GM18951 (cell line): ENCODE measurements around the gene ALLC.
"Not testable (repeated sequence)": the region's sequence is repeated elsewhere in the genome, so short reads cannot be mapped to it uniquely, and the experiment has no call there.

Experiments
- POLR2A ChIP-seq: IDR thresholded peaks from 4 replicates; pipeline ENCODE4 v1.6.1; 2011; ENCODE audit warnings: mild to moderate bottlenecking; ENCODE audit not compliant: insufficient read length, insufficient read depth; ENCODE audit errors: extremely low read depth
- in situ Hi-C: fragments of 300-500 bp; cut with MboI; formaldehyde crosslinking; loops from one replicate; pipeline ENCODE4 v1.12.0; 2022; ENCODE audit warnings: low sequenced_read_pairs, mixed read lengths, inconsistent platforms; ENCODE audit not compliant: unreplicated experiment

The ALLC gene

GRCh38 chr2:3618367-3618766 is 39.6 kb upstream of the ALLC start:
- no peak for TF ChIP-seq POLR2A
- in situ Hi-C loops = no loop called here

DNA sequence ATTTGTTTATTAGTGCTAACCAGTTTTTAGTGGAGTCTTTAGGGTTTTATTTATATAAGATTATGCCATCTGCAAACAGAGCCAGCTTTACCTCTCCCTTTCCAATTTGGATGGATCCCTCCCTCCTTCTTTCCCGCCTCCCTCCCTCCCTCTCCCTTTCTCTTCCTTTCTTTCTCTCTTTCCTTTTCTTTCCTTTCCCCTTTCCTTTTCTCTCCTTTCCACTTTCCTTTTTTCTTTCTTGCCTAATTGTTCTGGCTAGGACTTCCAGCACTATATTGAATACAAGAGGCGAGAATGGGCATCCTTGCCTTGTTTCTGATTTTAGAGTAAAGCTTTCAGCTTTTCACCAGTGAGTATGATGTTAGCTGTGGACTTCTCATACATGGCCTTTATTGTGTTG is 39.0 kb upstream of the ALLC start:
- in situ Hi-C loops = no loop called here
- TF ChIP-seq POLR2A = no peak

- in situ Hi-C loops = not testable (repeated sequence)
Measured at GRCh38 chr2:3619661-3620060, 38.3 kb upstream of the ALLC start.

- no peak for TF ChIP-seq POLR2A
- in situ Hi-C loops = no loop called here
Measured at GRCh38 chr2:3620834-3621233, 37.2 kb upstream of the ALLC start.

- TF ChIP-seq POLR2A = no peak
- in situ Hi-C loops = no loop called here
Measured at GRCh38 chr2:3622967-3623366, 35.0 kb upstream of the ALLC start.

- in situ Hi-C loops = no loop called here
- no peak for TF ChIP-seq POLR2A
Measured at GRCh38 chr2:3624059-3624794, 33.8 kb upstream of the ALLC start.

DNA sequence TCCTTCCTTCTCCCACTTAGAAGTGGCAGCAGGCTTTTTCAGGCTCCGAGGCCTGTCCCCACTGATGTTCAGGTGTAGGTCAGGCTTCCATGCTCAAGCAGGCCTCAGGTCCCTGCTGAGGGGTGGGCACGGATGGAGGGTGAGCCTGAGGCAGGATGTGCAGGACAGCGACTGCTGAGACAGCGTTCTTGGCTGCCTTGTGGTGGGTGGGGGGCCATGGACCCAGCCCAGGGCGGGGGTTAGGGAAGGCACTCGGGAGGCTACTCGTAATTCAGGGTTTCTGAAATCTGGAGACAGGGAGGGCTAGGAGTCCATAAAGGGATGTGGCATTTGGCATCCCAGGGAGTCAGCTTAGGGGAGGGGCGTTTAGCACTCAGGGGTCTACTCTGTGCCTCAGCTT is 32.8 kb upstream of the ALLC start:
- in situ Hi-C loops = no loop called here
- TF ChIP-seq POLR2A = no peak

DNA sequence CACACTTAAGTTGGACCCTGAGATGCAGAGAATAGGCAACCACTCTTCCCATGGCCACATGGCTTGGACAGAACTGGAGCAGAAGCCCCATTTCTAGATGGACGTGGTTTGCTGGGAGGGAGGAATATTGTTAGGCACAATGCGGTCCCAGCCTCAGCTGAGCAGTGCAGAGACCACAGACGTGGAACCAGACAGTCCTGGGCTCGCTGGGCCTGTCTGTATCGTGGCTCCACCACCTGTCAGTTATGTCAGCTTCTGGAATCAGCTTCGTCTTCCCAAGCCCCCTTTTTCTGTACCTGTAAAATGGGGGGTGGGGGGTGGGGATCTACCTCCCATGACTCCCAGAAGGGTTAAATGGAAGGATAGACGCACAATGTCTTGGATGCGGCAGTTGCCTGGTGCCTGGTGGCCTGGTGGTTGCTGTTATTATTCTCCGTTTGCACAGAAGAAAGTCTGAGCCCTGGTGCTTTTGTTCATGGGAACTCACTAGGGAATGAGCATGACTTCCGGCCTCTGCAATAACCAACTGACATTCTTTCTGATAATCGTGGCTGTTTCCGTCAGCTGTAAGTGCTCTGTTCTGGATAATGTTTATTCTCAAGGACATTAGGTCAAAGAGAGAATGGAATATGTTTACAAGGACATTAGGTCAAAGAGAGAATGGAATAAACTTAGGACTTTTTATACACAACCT is 31.7 kb upstream of the ALLC start:
- no peak for TF ChIP-seq POLR2A
- in situ Hi-C loops = no loop called here

- in situ Hi-C loops = no loop called here
- no peak for TF ChIP-seq POLR2A
Measured at GRCh38 chr2:3626812-3627499, 31.0 kb upstream of the ALLC start.

GRCh38 chr2:3627500-3628100 is 30.4 kb upstream of the ALLC start:
- in situ Hi-C loops = no loop called here
- TF ChIP-seq POLR2A = no peak

DNA sequence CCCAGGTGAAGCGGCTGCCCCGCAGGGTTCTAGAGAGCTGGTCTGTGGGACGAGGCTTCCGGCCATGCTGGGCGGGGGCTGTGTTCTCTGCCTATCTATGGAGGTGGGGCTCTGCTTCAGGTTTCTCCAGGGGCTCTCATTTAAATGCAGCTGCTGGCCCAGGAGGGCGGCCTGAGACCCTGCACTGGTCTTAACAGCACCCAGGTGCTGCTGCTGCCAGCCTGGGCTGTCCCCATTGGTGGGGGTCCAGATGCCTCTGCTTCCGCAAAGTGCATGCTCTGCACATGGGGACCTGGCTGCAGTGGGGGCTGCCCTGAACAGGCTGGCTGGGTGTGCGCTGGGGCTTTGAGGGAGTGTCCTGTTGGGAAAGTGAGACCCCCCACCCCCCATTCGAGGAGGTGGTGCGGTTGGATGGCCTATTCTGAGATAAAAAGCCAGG is 29.7 kb upstream of the ALLC start:
- in situ Hi-C loops = no loop called here
- TF ChIP-seq POLR2A = no peak

GRCh38 chr2:3628800-3629199 is 29.2 kb upstream of the ALLC start:
- TF ChIP-seq POLR2A = no peak
- in situ Hi-C loops = no loop called here

GRCh38 chr2:3630631-3631030 is 27.4 kb upstream of the ALLC start:
- no peak for TF ChIP-seq POLR2A
- in situ Hi-C loops = no loop called here
